ENCODE results near the gene INHBC. TPM values are rescaled to one million over a fixed set of nuclear protein-coding genes. Genes with fewer than 3 reads are reported as not detected.

The INHBC gene
- total RNA-seq, 1 donor from 2014 or later: not detected

GRCh38 chr12:57473392-57473791 lies 38.8 kb downstream of the INHBC start:
- Histone ChIP-seq H3K27me3 (ENCODE audit: control insufficient read depth, insufficient read depth, low read length) (peaks cover 39% of the 10 kb centered on the region), H3K36me3 (ENCODE audit: control insufficient read depth, insufficient read depth, low read length) (no peaks in the 10 kb centered on the region), H3K4me3 (ENCODE audit: low read depth, low read length) (no peak overlapping the region)
- DNase-seq (ENCODE audit: low read depth) (no peak), FAIRE-seq (no peak)
- no peak for TF ChIP-seq CTCF (IDR thresholded peaks at IDR 0.05; ENCODE audit: insufficient read depth, low read length, severe bottlenecking)

GRCh38 chr12:57473886-57474285 lies 39.3 kb downstream of the INHBC start:
- DNase-seq (ENCODE audit: low read depth): no peak
- TF ChIP-seq CTCF (IDR thresholded peaks at IDR 0.05; ENCODE audit: insufficient read depth, low read length, severe bottlenecking): no peak
- no peak for FAIRE-seq
- no peak overlapping the region for H3K4me3 ChIP-seq (ENCODE audit: low read depth, low read length)
- no peaks in the 10 kb centered on the region for H3K36me3 ChIP-seq (ENCODE audit: control insufficient read depth, insufficient read depth, low read length)
- peaks cover 39% of the 10 kb centered on the region for H3K27me3 ChIP-seq (ENCODE audit: control insufficient read depth, insufficient read depth, low read length)

- H3K27me3 ChIP-seq (ENCODE audit: control insufficient read depth, insufficient read depth, low read length): peaks cover 39% of the 10 kb centered on the region
These were observed 39.8 kb downstream of the INHBC start for GRCh38 chr12:57474430-57474829.

DNA sequence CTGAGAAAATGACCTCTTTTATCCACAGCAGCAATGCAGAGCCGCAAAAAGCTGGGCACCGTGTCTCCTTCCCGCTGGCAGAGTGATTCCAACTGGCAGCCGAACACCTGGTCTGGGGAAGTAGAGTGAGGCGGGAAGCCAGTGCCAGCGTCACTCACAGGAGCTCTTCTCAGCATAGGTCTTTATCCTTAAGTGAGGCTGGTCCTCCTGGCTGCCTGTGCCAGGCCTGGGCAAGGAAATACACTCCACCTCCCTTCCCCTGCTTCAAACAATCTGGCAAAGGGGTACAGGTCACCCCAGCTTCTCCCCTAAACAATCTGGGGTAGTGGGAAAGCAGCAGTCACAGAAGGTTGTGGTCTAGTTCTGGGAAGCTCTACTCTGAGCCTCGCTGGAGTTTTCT lies 40.3 kb downstream of the INHBC start:
- DNase-seq (ENCODE audit: low read depth): no peak
- Histone ChIP-seq H3K36me3 (ENCODE audit: control insufficient read depth, insufficient read depth, low read length) (no peaks in the 10 kb centered on the region), H3K27me3 (ENCODE audit: control insufficient read depth, insufficient read depth, low read length) (peaks cover 39% of the 10 kb centered on the region), H3K4me3 (ENCODE audit: low read depth, low read length) (no peak overlapping the region)
- TF ChIP-seq CTCF (IDR thresholded peaks at IDR 0.05; ENCODE audit: insufficient read depth, low read length, severe bottlenecking): no peak
- no peak for FAIRE-seq

More at GRCh38 chr12:57474430-57474829, 39.8 kb downstream of the INHBC start:
- FAIRE-seq: no peak
- Histone ChIP-seq H3K36me3 (ENCODE audit: control insufficient read depth, insufficient read depth, low read length) (no peaks in the 10 kb centered on the region), H3K4me3 (ENCODE audit: low read depth, low read length) (no peak overlapping the region)
- no peak for TF ChIP-seq CTCF (IDR thresholded peaks at IDR 0.05; ENCODE audit: insufficient read depth, low read length, severe bottlenecking)
- no peak for DNase-seq (ENCODE audit: low read depth)

DNA sequence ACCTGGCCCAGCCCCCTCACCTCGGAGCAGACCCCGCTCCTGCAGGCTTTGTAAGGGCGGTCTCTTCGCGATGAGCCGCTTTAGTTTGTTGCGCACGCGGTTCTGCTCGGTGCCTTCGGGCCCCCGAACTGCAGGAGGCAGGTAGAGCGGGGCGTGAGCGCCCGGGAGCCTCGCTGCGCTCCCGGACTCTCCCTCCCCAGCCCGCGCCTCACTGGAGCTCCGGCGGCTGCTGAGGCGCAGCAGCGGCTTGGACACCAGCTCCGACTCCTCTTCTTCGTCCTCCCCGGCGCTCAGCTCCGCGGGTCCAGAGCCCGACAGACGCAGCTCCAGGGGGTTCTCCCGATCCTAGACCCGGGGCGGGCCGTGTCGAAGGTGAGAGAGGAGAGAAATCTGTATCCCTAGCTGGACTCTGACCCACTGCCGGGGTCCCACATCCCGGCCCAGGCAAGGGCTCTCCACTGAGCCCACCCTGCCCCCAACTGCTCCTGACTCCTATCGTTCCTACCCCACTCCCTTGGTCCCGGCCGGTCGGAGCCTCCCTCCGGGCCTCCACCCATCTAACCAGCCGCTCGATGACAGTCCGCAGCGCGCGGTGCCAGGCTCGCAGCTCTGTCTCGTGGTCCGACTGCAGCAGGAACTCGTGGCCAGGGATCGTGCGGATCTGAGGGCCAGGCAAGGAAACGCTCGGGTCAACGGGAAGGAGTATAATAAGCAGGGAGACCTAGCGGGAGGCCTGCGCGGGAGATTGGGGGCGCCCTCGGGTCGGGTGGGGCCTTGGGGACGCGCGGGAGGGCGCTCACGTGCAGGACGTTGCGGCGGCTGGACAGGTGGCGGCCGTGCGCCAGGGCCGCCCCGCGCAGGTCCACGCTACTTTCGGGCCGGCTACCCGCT lies 40.9 kb downstream of the INHBC start:
- peak overlapping the region; percentile 16 for H3K4me3 ChIP-seq (ENCODE audit: low read depth, low read length)
- DNase-seq (ENCODE audit: low read depth): no peak
- no peak for FAIRE-seq
- TF ChIP-seq CTCF (IDR thresholded peaks at IDR 0.05; ENCODE audit: insufficient read depth, low read length, severe bottlenecking): no peak
- H3K36me3 ChIP-seq (ENCODE audit: control insufficient read depth, insufficient read depth, low read length): no peaks in the 10 kb centered on the region
- H3K27me3 ChIP-seq (ENCODE audit: control insufficient read depth, insufficient read depth, low read length): peaks cover 40% of the 10 kb centered on the region

Measured in bronchial epithelial cell (primary cell).